IPS DF 4.7 (cell line): ENCODE measurements around the gene ITPRID1.
"Not testable (repeated sequence)": the region's sequence is repeated elsewhere in the genome, so short reads cannot be mapped to it uniquely, and the experiment has no call there.

Source experiments
- DNase-seq: peaks from one replicate; pipeline ENCODE4 v3.0.0-alpha.2; 2013; ENCODE audit warnings: low spot score; ENCODE audit errors: extremely low read depth

ITPRID1 gene

DNA sequence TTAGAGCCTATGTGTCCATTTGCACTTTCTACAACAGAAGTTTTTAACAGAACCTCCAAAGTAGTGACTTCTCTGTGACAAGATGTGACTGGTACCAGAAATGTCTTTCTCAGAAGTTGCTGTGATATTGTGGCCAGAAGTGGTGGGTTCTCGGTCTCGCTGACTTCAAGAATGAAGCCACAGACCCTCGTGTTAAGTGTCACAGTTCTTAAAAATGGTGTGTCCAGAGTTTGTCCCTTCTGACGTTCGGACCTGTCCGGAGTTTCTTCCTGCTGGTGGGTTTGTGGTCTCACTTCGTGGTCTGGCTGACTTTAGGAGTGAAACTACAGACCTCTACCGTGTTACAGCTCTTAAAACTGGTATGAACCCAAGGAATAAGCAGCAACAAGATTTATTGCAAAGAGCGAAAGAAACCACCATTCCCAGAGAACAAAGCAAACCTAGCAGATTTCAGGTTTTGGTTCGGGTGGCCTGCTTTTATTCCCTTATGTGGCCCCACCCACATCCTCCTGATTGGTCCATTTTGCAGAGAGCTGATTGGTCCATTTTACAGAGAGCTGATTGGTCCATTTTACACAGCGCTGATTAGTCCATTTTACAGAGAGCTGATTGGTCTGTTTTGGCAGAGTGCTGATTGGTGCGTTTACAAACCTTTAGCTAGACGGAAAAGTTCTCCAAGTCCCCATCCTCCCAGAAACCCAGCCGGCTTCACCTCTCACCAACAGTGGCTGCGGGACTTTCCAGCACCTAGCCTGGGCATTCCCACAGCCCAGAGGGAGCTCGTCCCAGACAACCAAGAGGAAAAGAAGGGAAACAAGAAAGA lies 3.0 kb downstream of the ITPRID1 start:
- DNase-seq, result no peak

DNA sequence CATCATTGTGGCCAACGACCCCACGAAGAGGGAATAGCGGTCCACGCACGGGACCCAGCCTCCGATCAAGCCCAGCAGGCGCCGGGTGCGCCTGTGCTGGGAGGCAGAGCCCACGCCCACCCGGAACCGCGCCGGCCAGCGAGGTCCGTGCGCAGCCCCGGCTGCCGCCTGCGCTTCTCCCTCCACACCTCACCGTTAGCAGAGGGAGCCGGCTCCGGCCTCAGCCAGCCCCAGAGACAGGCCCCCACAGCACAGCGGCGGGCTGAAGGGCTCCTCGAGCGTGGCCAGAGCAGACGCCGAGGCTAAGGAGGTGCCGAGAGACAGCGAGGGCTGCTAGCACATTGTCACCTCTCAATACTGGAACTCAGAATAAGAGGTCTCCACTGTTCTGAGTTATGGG lies 3.6 kb downstream of the ITPRID1 start:
- no peak for DNase-seq

DNA sequence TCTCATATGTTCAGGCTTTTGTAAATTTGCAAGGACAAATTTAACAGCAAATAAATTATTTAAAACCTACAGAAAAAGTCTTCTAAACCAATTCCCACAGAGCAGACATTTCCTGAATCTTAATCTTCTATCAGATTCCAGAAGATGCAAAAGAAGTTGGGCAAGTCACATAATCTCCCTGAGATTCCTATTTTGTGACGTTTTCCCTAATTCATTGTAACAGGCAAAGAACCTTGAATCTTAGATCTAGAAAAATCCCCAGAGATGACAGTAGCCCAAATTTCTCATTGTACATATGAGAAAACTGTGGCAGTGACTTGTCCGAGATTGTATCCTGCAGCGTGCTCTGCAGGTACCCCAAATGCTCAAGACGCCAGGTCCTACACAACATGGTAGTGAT lies 4.9 kb downstream of the ITPRID1 start:
- DNase-seq, result no peak

DNA sequence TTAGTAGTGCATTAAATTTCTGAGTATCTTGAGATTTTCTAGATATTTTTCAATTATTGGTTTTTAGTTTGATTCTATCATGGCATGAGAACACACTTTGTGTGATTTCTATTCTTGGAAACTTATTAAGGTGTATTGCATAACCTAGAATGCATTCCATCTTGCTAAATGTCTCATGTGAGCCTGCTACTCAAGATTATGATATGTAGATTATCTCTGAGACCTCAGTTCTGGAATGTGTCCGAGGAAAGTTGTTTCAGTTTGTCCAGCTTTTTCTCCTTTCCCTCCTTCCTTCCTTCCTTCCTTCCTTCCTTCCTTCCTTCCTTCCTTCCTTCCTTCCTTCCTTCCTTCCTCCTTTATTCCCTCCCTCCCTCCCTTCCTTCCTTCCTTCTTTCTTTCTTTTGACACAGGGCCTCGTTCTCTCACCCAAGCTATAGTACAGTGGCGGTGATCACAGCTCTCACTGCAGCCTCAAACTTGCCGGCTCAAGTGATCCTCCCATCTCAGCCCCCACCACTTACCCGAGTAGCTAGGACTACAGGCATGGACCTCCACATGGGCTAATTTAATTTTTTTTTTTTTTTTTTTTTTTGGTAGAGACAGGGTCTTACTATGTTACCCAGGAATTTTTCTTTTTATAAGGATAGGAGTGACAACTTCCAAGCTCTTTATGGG lies 7.6 kb downstream of the ITPRID1 start:
- DNase-seq, result no peak

DNA sequence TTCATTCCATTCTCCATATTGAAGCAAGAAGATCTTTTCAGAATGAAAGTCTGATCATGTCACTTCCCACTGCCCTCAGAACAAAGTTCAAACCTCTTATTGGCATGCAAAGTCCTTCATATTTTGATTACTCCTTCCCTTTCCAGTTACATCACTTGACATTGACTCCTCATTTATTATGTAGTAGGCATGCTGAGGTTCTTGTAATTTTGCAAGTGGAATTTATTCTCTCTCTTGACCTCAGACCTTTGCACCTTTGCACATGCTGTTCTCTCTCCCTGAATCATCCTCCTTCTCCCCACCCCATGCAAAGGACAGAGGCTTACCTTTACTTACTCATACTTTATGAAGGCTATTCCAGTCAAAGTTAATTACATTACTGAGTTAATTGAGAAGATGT lies 13.0 kb downstream of the ITPRID1 start:
- DNase-seq, result no peak

DNA sequence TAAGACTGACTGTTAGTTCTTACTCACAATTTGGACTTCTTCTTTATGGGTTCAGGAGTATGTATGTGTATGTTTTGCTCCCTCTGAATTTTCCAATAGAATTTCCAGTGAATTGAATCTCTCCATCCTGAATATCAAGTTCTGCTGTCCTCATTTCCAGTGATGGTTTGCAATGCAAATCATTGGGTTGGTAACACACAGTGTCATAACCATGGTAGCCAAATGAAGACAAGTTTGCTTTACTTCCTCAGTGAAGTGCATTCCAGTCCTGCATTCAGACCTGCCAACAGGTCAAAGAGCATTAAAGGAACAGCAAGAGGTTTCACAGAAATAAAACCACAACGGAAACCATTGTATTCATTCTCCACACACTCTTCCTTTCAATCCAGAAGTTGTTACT lies 15.2 kb downstream of the ITPRID1 start:
- no peak for DNase-seq

DNA sequence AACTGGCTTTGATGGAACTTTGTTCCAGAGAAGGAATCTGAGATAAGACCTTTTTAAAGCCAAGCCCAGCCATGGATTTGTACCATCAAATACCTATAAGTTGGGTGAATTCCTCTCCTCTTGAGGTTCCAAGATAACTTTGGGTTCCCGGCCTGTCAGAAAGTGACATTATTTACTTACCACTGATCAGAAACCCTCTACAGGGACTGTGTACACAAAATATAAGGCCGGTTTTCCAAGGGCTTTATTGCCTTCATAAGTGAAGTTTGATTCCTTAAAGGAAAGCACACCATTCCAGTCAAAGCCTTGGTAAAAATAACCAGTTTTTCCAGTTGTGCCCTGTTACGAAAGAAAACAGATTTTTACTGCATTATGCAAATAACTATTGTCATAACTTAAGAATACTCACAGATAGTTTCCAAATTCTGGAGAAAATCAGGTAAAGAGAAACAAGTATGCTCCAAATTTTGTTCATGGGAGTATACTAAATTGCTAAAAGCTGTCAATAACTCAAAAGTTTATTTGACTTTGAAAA lies 26.8 kb downstream of the ITPRID1 start:
- not testable (repeated sequence) for DNase-seq

DNA sequence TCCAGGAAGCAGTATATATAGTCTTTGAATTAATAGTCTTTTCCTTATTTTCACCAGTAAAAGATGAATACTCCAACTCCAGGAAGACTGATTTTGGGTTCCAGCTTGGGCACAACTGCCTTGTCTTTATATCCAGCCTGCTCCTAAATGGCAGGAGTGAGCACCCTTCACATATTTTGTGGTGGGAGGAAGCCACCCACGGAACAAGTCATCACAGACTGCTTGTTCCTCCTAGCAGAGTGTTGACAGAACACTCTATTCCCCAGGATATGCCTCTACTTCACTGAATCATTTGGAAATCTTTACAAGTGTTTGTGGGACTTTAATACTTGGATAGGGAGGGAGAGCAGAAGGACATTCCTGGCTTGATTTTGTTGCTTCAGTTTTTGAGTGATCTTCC lies 31.7 kb downstream of the ITPRID1 start:
- DNase-seq, result no peak

DNA sequence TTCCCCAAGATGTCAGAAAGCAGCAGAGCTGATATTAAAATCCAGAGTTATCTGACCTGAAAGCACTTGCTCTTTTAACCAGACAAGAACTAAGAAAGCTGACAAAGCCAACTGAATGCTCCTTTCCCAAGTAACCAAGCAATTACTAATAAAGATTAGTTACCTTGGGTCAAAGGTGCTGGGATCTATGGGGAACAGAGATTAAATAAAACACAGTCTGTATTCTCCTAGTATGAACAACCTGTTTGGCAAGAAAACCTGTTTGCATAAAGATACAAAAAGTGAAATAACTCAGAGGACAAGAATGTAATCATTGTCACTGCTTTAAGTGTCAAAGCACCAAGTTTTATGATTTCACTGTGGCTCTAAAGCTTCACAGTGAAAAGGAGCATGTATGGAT lies 35.7 kb downstream of the ITPRID1 start:
- DNase-seq, result no peak

DNA sequence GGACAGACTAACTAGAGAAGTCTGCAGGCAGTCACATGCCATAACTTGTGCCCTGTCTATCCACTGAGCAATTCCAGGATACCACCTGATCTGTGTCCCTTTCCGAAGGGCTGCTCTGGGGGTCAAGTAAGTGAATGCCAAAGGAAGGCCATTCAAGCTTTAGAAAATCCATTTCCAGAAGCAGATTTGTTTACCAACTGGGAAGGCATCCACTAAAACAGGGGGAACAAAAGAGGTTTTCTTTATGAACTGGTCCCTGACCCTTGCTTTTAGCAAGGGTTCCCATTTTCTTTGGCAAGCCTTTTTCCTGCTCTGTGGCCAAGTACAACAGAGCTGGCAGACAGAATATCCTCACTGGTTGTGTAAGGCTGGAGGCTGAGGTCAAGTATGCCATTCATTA lies 36.5 kb downstream of the ITPRID1 start:
- DNase-seq, result no peak

DNA sequence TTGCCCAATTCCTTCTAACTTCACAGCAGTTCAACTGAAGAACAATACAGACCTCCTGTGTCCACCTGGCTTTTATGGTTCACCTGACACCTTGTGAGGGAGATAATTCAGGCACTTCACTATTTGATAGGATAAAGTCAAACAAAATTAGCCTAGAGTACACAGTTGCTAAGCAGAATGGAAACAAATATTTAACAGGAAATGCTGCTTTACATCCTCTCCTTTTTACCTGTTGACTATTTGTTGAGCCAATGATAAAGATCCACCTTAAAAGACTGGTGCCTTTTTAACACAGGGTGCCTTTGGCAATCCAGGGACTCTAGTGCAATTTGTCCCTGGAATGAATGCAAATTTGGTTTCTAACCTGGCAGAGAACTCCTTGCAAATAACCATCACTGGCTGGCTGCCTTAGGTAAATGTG lies 39.8 kb downstream of the ITPRID1 start:
- DNase-seq, result no peak

DNA sequence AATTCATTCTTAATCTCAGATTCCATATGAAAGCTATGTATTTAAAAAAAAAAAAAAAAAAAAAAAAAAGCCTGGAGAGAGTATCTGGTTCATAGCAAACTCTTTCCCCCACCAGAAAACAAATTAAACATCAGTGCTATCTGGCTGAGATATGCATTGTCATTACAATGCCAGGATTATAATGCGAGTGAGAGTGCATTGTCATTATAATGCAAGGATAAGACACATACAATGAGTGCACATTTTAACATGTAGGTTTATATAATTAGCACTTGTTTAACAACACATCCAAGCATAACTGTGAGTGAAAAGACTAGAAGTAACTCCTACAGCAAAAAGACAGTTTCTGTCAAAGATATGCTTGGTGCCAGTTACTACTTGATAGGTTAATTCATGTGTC lies 48.1 kb downstream of the ITPRID1 start:
- DNase-seq, result no peak

DNA sequence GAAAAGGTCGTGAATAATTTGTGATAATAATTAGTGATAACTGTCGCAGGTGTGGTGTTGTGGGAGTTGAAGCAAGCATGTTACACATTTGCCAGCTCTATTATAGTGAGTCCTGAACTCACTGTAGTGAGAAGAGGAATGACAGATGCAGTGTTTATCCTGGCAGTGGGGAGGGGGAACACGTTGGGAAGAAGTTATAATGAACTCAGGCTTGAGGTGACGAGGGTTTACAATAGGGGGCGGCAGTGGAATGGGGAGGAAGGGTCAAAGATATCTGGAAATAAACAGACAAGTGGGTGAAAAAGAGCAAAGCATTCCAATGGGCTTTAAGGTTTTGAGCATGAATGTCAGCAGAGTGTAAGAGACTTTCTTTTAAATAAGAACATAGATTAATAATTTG lies 49.6 kb downstream of the ITPRID1 start:
- no peak for DNase-seq

DNA sequence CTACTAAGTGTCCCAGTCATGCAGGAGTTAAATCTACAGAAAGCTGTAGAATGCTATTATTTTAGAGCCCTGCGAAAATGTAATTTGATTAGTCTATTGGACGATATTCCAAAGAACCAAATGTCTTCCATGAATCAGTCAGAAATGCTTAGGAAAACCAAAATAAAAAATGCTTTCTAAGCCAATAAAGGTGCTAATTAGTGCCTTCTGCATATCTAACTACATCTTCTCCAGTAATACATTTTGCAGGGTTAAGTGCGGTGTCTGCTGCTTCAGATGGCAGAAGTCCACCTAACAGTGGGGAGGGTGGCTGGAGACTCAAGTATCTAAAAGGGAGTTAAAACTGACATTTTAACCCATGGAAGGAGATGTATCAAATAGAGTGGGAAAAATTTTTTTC lies 50.1 kb downstream of the ITPRID1 start:
- DNase-seq, result no peak

DNA sequence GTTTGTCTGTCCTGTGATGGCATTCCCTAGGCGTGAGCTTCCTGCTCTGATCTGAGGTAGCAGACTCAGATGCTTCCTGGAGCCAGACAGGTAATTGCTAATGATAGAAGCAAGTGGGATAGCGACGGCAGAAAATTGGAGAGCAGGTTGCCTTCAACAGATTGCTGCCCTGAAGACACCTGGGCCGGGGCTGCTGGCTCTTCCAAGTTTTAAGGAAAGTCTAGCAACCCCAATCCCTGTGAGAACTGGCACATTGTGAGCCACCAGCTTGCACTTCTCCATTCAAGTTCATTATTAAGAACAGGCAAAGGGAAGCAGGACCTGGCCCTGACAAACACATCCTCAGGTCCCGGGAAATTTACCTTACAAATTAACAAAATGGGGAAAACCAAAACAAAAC lies 50.8 kb downstream of the ITPRID1 start:
- DNase-seq, result no peak

DNA sequence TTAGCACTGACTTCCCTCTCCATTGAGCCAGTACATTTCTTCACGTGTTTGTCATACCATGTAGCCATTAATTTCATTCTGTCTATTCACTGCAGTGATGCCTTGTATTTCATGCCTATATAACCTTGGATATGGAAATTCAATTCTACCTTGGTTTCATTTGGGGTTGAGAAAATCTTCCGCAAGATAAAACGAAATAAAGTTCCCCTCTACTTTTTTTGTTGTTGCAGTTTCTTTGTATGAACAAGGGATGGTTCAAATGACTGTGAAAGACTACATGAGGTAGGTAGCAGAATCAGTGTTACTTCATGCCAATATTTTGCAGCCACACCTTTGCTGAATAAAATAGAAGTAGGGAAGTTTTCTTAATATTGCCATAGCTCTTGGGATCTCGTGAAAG lies 55.6 kb downstream of the ITPRID1 start:
- DNase-seq, result no peak

DNA sequence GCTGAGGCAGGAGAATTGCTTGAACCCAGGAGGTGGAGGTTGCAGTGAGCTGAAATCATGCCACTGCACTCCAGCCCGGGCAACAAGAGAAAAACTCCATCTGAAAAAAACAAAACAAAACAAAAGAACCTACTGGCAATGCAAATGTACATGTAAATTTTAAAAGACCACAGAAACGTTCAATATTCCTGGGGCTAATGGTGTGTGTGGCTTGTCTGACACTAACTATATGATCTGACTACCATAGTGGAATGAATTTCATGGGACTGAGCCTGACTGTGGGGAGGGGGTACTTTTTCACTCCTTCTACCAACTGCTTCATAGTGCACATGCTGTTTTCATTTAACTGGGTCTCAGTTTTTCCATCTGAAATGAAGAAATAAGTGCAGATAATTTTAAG lies 69.6 kb downstream of the ITPRID1 start:
- no peak for DNase-seq

DNA sequence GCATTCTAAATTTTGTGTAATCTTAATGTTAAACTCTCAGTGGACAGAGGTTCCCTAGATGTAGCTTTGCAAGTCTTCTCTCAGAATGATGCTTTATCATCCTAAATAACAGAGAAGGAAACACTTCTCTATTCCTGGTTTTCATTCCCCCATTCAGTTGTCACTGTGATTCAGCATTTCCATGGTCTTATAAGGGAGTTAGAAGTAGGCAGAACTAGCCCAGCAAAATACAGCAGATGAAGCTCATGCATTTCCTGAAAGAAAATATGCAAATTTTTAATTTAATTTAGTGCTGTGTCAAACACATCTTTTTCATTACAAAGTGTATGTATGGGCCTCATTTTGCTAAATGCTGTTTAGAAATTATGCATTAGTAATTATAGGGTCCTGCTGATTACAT lies 70.1 kb downstream of the ITPRID1 start:
- DNase-seq, result no peak

DNA sequence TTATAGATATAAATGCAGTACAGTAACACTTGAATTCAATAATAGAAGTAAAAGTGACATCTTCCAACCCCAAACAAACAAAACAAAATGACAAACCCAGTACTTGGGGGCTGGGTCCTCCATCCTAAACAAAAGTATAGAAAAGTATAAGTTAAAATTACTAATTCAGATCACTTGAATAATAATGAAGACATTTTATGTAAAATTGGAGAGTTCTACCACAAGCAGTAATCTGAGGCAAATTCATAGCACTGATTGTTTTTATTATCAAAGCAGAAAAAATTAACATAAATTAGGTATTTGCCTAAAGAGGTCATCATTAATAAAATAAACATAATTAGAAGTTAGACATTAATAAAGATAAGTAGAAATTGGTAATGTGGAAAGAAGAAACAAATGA lies 81.5 kb downstream of the ITPRID1 start:
- no peak for DNase-seq

DNA sequence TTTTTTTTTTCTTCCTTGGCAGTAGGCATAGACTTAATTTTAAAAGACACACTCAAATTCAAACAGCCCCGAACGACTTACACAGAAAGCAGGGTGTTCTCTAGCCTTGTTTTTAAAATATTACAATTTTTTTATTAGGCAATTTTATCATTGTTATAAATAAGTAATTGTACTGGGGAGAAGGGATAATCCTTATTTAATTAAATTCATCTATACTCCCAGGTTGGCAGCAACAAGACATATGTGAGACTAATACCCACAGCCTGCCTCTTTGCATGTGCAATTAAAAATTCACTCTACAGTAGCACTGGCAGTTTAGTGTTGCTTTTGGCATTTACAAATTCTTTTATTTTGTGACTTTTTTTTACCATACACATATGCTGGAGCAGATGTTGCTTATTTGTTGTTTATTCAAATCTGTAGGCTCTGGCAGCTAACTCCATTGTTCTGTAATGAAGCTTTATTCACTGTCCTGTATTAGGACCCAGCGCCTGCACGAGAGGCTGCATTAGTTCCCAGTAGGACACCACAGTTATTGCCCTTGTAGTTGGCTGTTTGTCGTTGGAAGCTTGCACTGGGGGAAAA lies 88.2 kb downstream of the ITPRID1 start:
- DNase-seq, result no peak

DNA sequence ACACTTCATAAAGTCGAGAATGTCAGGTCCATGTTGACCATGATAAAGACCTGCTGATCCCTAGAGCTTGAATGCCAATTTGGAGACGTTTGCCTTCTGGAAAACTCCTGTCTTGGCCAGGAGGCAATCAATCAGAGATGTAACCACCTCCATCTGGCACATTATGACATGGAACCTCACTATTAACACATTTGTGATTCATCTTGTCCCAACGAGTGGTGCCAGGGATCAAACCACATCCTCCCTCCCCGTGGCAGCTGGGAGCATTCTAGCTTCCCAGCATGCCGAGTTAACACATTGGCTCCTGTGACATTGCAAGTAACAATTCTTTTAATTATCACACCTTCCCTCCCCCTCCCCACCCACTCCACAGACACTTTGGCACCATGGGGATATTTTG lies 89.2 kb downstream of the ITPRID1 start:
- no peak for DNase-seq

DNA sequence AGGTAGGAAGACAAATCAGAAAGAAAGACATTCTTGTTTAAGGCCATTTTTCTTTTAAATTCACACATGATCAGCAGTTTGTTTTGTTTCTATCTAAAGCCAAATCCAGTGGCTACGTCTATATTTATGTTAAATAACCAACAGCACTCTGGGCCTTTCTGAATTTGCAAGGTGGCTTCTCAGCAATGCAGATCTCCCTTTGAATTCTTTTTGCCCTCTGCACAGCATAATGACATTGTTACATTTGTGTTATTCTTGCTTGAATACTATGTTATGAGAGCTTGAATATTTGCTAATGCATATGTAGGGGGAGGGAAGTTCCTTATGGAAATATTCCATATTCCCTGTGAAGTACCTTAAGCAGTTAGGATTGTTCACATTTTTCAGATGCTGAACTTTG lies 99.7 kb downstream of the ITPRID1 start:
- DNase-seq, result no peak

DNA sequence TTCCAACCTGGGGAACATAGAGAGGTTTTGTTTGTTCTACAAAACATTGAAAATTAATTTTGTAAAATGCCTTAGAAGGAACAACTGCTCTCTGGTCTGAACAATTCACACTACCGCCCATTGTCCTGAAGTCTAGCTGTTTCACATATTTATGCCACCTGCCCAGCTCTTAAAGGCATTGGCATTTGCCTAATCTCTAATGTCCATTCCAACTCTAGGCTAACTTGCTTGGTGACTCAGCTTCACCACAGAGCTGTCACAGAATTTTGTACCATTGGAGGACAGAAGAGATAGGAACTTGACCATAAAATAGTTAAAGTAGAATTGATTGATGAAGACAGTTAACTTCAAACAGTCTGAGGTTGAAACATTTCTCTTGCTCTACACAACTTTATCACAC lies 119.6 kb downstream of the ITPRID1 start:
- DNase-seq, result no peak
